IPS DF 4.7 (cell line): ENCODE data around the gene PRIM2.
A peak's percentile ranks its signal among the peaks of the same experiment; 100 is the strongest.
"Not testable (repeated sequence)": the region's sequence is repeated elsewhere in the genome, so short reads cannot be mapped to it uniquely, and the experiment has no call there.

Source experiments
- DNase-seq: peaks from one replicate; pipeline ENCODE4 v3.0.0-alpha.2; 2013; ENCODE audit warnings: low spot score; ENCODE audit errors: extremely low read depth

PRIM2 gene

DNA sequence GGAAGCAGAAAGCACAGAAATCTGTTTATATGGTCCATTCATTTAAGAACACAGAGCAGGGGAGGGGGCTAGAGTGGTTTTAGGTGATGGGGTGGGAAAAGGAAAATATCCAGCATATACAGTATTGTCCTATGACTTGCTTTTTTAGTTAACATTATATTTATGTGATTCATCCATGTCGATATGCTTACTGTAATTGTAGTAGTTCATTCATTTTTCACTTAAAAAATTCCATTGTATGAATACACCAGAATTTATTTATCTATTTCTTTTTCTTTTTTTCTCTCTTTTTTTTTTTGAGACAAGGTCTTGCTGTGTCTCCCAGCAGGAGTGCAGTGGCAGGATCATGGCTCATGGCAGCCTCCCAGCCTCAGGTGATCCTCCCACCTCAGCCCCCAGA is 9.6 kb upstream of the PRIM2 start:
- DNase-seq: no peak

DNA sequence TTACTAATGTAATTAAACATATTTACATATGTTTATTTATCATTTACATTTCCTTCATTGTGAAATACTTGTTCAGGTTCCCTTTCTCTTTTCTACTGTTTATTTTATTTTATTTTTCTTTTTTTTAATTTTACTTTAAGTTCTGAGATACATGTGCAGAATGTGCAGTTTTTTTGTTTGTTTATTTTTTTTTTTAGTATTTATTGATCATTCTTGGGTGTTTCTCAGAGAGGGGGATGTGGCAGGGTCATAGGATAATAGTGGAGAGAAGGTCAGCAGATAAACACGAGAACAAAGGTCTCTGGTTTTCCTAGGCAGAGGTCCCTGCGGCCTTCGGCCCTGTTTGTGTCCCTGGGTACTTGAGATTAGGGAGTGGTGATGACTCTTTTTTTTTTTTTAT is 8.7 kb upstream of the PRIM2 start:
- DNase-seq: not testable (repeated sequence)

DNA sequence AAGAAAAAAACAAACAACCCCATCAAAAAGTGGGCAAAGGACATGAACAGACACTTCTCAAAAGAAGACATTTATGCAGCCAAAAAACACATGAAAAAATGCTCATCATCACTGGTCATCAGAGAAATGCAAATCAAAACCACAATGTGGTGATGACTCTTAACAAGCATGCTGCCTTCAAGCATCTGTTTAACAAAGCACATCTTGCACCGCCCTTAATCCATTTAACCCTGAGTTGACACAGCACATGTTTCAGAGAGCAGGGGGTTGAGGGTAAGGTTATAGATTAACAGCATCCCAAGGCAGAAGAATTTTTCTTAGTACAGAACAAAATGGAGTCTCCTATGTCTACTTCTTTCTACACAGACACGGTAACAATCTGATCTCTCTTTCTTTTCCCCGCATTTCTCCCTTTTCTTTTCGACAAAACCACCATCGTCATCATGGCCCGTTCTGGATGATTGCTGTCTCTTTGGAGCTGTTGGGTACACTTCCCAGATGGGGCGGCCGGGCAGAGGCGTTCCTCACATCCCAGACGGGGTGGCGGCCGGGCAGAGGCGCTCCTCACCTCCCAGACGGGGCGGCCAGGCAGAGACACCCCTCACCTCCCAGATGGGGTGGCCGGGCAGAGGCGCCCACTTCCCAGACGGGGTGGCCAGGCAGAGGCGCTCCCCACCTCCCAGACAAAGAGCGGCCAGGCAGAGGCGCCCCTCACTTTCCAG is 7.2 kb upstream of the PRIM2 start:
- DNase-seq: not testable (repeated sequence)

DNA sequence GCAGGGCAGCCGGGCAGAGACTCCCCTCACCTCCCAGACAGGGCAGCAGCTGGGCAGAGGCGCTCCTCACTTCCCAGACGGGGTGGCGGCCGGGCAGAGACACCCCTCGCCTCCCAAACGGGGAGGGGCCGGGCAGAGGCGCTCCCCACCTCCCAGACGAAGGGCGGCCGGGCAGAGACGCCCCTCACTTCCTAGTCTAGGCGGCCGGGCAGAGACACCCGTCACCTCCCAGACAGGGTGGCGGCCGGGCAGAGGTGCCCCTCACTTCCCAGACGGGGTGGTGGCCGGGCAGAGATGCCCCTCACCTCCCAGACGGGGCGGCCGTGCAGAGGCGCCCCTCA is 6.6 kb upstream of the PRIM2 start:
- no peak for DNase-seq

DNA sequence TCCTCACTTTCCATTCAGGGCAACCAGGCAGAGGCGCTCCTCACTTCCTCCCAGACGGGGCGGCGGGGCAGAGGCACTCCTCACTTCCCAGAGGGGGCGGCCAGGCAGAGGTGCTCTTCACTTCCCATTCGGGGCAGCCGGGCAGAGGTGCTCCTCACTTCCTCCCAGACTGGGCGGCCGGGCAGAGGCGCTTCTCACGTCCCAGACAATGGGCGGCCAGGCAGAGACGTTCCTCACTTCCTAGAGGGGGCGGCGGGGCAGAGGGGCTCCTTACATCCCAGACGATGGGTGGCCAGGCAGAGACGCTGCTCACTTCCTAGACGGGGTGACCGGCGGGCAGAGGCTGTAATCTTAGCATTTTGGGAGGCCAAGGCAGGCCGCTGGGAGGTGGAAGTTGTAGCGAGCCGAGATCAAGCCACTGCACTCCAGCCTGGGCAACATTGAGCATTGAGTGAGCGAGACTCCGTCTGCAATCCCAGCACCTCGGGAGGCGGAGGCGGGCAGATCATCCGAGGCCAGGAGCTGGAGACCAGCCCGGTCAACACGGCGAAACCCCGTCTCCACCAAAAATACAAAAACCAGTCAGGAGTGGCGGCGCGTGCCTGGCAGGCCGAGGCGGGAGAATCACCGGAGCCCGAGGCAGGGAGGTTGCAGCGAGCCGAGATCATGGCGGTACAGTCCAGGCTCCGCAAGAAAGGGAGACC is 6.0 kb upstream of the PRIM2 start:
- not testable (repeated sequence) for DNase-seq

DNA sequence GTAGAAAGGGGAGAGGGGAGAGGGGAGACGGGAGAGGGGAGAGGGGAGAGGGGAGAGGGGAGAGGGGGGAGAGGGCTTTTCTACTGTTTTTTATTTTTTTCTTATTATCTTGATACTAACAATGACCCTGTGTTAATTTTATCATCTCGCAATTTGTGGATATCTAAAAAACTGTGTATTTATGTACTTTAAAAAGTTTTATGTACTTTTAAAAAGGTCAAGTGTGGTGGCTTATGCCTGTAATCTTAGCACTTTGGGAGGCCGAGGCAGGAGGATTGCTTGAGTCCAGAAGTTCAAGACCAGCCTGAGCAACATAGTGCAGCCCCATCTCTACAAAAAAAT is 5.5 kb upstream of the PRIM2 start:
- DNase-seq: no peak

DNA sequence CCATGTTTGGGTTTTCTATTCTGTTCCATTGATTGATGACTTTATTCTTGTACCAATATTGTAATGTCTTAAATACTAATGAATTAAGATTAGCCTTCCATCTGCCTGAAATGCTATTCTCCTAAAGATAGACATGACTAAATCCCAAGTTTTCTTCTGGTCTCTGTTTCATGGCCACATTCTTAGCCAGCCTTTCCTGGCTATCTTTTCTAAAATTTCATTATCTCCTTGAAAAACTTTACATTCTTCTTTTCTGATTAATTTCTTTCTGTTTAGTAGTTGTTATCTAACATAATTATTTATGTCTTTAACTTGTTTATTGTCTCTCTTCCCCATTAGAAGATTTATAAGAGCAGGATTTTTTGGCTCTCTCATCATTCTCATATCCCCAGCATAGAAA is 4.4 kb upstream of the PRIM2 start:
- DNase-seq: no peak

DNA sequence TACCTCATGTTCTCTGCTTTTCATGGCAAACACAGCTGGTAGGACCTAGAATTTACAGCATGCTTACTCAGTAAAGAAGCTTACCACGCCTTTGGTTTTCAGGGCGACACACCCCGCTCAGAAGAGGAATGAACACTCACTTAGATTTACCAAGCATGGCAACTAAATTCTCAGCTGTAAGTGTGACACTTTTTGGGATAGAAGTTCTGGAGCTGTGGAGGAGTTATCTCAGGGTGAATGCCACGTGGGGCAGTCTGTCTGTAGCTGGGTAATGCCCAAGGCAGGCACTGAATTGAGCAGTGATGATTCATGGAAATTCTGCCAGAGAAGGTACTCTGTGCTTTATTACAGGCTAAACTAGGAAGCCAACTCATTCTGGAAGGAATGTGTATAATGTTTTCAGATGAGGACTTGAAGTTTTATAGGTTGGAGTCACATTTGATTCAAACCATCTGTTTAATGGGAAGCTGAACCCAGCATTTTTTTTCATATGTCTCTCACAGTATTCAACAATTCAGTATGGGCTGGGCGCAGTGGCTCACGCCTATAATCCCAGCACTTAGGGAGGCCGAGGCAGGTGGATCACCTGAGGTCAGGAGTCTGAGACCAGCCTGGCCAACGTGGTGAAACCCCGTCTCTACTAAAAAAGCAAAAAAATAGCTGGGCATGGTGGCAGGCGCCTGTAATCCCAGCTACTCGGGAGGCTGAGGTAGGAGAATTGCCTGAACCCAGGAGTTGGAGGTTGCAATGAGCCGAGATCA is 3.5 kb upstream of the PRIM2 start:
- no peak for DNase-seq

DNA sequence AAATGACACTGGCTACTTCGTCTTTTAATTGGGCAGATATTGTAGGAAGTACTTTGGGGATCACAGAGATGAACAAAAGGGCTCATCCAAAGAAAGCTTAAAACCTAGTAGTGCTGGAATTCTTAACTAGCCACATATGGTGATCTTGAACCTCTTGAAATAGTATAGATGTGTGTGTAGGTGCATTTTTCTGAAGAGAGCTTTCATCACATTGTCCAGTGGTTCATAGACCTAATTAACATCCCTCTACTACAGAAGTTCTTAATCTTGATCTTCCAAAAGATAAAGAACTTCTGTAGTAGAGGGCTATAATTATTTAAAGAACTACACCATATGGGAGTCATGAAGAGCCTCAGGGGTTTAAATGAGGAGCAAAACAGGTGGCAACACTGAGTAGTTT is 2.3 kb upstream of the PRIM2 start:
- DNase-seq: no peak

DNA sequence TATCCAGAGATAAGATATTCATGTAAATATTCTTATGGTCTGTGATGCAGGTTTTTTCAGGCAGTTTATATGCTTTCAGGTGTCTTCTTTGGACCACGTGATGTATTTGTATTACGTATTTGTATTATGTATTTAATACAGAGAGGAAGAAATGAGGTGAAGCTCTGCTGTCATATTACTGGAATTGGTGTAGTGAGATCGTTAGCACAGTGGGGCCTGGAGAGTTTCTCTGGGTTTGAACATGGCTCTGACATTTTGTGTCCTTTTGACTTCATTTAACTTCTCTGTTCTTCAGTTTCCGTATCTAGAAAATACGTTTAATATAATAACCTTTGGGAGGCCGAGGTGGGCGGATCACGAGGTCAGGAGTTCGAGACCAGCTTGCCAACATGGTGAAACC is 1.6 kb upstream of the PRIM2 start:
- DNase-seq: no peak

DNA sequence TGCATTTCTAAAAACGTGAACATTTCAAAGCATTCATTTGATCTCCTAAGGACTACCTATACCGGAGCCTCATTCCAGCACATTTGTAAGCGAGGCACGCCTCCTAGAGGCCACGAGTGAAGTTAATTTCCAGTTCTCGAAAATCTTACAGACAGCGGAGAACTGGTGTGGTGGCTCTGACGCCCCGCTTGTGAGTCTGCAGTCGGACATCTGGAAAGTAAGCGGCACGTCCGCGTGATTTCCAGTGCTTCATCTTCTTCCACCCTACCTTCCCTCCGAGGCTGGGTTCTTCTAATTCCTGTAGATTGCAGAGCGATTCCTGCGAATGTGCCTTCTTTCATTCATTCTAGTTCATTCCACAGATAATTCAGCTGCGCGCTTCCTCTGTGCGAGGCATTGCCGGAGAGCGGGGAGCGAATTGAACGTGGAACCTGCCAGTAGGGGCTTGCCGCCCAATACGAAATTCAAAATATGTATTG is 810 bp upstream of the PRIM2 start:
- peak; percentile 81 for DNase-seq

DNA sequence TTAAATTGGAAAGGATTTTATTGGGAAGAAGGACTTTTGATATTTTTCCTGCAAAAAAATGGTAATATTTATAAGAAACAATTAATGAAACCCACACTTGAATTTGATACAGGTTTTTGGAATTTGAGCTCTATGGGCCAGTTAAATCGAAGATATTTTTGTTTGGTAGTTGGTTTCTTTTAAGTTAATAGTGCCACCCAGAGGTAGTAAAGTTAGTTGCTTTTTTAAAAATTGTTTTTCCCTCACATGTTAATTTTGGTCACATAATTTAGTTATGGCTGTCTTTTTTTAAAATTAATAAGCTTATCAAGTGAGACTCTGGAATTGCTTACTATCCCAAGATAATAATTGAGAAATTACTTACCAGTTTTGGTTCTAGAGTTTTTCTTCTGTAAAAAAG is 7.1 kb downstream of the PRIM2 start:
- no peak for DNase-seq

DNA sequence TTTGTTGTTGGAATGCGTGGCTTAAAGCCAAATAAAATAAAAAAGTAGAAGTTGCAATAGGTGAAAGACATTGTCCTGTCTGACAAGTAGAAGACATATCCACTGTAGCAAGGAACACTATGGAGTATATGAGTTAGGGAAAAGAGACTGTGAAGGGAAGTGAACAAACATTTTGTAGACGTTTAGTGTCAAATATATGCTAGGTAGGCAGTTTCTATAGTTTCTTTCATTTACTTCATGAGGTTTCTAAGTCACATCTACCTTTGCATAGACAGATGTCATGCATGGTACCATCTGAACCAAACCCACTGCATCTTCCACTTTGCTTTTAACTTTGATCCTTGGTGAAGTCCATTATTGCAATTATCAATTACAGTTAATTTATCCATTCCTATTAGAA is 9.9 kb downstream of the PRIM2 start:
- DNase-seq: no peak

DNA sequence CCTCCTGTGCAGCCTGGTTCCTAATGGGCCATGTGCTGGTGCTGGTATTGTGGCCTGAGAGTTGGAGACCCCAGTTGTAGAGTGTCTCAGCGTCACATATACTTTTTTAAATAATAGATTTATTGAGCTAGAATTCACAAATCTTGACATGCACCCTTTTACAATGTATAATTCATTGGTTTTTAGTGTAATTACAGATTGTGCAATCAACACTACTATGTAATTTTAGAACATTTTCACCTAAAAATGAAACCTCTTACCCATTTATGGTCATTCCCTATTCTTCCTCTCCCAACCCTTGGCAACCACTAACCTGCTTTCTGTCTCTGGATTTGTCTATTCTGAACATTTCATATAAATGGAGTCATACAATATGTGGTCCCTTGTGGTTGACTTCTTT is 10.6 kb downstream of the PRIM2 start:
- no peak for DNase-seq

DNA sequence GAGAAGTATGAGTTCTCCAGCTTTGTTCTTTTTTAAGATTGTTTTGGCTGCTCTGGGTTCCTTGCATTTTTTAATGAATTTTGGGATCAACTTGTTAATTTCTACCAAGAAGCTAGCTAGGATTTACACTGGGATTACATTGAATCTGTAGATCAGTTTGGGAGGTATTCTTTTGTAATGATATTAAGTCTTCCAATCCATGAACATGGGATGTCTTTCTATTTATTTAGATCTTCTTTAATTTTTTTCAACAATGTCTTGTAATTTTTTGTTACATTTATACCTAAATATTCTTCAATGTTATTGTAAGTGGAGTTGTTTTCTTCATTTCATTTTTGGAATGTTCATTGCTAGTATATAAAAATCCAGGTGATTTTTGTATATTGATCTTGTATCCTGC is 12.5 kb downstream of the PRIM2 start:
- no peak for DNase-seq

DNA sequence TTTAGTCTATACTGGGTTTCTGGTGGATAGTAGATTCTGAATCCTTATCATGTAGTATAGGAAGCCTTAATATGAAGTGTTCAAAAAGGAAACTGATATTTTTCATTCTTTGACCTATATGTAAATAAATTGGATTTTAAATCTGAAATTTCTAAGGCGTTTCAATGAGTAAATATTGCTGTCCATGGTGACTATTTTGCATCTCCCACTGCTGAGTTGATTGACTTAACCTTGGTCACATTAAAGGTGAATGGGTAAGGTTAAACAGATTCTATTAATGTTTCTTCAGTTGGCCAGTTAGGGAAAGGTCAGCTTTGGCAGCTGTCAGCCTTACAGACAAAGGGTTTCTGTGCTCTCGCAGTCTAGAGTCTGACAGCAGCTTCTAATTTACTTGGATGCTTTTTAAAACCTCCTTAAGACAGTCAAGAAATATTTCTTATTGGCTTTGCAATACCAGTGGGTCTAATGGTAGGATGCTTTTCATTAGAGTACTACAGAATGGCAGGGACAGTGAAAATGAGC is 24.8 kb downstream of the PRIM2 start:
- DNase-seq: no peak

DNA sequence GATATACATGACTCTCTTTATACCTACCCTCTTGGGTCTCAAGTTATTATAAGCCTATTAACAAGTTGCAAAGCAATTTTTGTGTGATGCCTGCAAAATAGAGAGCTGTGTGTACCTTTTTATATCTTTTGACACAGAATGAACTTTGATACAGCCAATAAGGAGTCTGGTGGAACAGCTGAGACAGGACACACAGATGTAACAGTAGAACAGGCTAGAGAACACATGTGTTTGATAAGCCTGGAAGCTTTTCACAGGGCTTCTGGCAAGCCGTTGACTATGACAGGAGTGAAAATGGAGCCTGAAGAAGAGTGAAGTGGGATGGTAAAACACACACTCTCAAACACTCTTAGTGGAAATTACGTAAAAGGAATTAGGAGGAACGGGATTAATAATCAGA is 25.9 kb downstream of the PRIM2 start:
- not testable (repeated sequence) for DNase-seq

DNA sequence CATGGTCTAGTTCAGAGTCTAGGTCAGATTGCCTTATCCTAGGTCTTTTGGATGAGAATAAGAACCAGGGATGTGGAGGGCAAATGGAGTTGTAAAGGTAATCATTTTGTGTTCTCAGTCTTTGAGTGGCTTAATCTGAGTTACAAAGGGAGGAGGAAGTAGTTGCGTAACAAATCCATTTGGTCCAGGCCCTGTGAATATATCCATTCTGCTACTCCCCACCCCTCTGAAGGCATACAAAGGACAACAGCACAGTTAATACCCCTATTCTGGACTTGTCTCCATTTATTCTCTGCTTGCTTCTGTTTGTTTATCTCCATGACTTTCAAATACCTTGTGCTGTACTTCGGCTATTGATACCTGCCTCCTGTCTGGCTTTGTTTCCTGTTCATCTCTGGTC is 29.3 kb downstream of the PRIM2 start:
- not testable (repeated sequence) for DNase-seq

DNA sequence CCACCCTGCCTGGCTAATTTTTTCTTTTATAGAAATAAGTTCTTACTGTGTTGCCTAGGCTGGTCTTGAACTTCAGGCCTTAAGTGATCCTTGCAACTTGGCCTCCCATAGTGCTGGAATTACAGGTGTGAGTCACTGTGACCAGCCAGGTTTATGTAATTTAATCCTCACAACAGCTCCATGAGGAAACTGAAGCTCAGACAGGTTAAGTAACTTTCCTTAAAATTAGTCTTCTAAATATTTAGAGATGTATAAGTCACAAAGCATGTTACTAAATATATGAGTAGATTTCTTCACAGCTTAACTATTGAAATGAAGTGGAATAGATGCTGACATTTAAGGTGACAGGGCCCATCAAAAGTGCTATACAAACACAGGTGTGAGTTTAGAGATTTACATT is 30.2 kb downstream of the PRIM2 start:
- DNase-seq: not testable (repeated sequence)

DNA sequence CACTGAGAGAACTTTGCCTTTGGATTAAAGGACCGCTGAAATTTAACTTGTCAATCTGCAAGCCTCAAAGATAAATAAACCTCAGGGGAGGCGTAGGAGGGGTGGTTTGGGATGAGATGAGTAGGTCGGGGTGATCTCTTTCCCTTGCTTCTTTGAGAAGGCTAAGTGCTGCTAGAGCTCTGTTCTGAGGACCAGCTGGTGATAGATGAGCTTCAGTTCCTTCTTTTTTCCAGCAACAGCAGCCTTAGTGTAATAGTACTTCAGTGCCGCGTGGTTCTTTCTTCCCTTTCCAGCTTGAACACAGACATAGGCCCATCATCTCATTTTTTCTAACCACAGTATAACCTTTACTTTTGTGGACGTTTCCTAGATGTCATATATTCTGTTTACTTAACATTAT is 33.0 kb downstream of the PRIM2 start:
- not testable (repeated sequence) for DNase-seq

DNA sequence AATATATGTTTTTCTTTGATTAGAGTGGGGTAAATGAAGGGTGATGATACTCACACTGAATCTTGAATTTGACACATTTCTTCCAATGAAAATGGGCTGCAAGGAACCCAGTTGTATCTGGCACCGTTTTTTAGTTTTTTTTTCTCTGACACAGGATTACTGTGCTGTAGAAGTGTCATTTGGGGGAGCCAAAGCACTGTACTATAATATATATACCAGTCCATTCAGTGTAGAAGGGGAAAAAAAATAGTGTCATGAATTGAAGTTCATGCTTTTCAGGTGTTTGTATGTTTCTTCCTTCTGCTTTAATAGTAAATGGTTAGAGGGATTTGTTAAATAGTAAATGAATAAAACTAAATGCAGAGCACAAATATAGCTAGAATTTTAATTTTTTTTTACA is 35.2 kb downstream of the PRIM2 start:
- not testable (repeated sequence) for DNase-seq

DNA sequence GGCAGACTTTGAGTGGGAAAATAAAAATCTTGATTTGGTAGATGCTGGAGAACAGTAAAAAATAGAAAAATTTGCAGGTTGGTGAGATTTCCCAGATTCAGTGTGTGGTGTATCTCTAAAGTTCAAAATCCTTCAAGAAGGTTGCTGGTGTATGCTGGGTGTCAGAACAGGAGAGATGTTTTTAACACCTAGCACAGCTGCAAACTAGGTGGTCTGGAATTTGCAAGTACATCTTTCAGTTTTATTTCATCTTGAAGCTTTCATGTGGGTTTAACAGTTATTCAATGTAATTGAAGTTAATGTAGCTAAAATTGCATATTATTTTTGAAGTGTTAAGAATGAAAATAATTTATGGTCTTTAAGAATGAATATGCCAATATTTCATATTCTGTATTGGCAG is 40.9 kb downstream of the PRIM2 start:
- DNase-seq: not testable (repeated sequence)
